Aorta (tissue), 5 donors: Measurements from ENCODE around the gene PPIE. TPM values are rescaled to one million over a fixed set of nuclear protein-coding genes. Genes with fewer than 3 reads are reported as not detected.
"Not testable (repeated sequence)": the region's sequence is repeated elsewhere in the genome, so short reads cannot be mapped to it uniquely, and the experiment has no call there.

ENCODE experiments used
- ATAC-seq: fragments of 200-7000 bp; cut with Tn5 transposase; one replicate; pipeline ENCODE4 v1.9.1; 2022; ENCODE audit warnings: moderate library complexity; ENCODE audit not compliant: low FRiP score
- DNase-seq, 2 donors: peaks; one replicate each; pipeline ENCODE4 v3.0.0-alpha.2; 2020
- H3K27ac ChIP-seq, 2 donors: one replicate each; pipeline ENCODE4 v1.5.1; 2013; ENCODE audit warnings: low read length in 2 of 2, mild to moderate bottlenecking in 2 of 2, moderate library complexity in 2 of 2, control low read depth in 1 of 2, inconsistent platforms in 1 of 2, low read depth in 1 of 2
- H3K27me3 ChIP-seq, 2 donors: one replicate each; pipeline ENCODE4 v1.6.1; 2013; ENCODE audit warnings: control low read depth in 1 of 2, low read length in 1 of 2, mild to moderate bottlenecking in 1 of 2, moderate library complexity in 1 of 2; ENCODE audit not compliant: insufficient read depth in 2 of 2, control insufficient read depth in 1 of 2
- H3K36me3 ChIP-seq, 2 donors: one replicate each; pipeline ENCODE4 v1.6.1; 2013; ENCODE audit warnings: control low read depth in 1 of 2, low read length in 1 of 2, mild to moderate bottlenecking in 1 of 2; ENCODE audit not compliant: insufficient read depth in 2 of 2, control insufficient read depth in 1 of 2
- H3K4me1 ChIP-seq, 2 donors: one replicate each; pipeline ENCODE4 v1.6.1; 2013; ENCODE audit warnings: low read length in 2 of 2, control low read depth in 1 of 2, mild to moderate bottlenecking in 1 of 2, moderate library complexity in 1 of 2; ENCODE audit not compliant: insufficient read depth in 2 of 2, control insufficient read depth in 1 of 2
- H3K4me3 ChIP-seq, 2 donors: one replicate each; pipeline ENCODE4 v1.5.1; 2013; ENCODE audit warnings: low read length in 2 of 2, control low read depth in 1 of 2, mild to moderate bottlenecking in 1 of 2
- H3K9me3 ChIP-seq: one replicate; pipeline ENCODE4 v1.6.1; 2013; ENCODE audit warnings: mild to moderate bottlenecking, low read length; ENCODE audit not compliant: control insufficient read depth
- WGBS, 2 donors: extraction: QIAGEN DNeasy Blood & Tissue Kit; methylation state at CpG; one replicate each; pipeline ENCODE4 v1.1.7; 2013; 5-methylcytosine and 5-hydroxymethylcytosine counted together
- intact Hi-C, 2 donors: fragments of 100-400 bp; cut with DNase I; formaldehyde crosslinking; loops; one replicate each; pipeline versions ENCODE4 v1.14.2 to v1.15.0; 2022
- polyA plus RNA-seq, 2 donors: library from polyadenylated mRNA; stranded (reverse); fragments of 200-250 nt; gene quantifications; one replicate each; pipeline ENCODE4 v1.2.3, GENCODE V29; 2013
- total RNA-seq, 2 donors: library from RNA; stranded (reverse); fragmentation: NEBNext Ultra II Directional; extraction: Animal tissue kit (Norgen Biotek cat#: 25700); gene quantifications; one replicate each; pipeline ENCODE4 v1.2.1, GENCODE V29; 2021
- donor health status: healthy with polysubstance abuse.
- donor health status: Bipolar disorder and iron deficiency.
- donor health status: DM: no; HTN: no; CAD: no.
- donor health status: DM: no; HTN: no; CAD: no.
- donor health status: DM: yes; HTN: yes; CAD: no.

The PPIE gene
- total and polyA plus RNA-seq, 4 donors, result 34.4 to 60.2 (median 42.6) TPM

GRCh38 chr1:39798859-39799769, 60.4 kb downstream of the PPIE start:
- H3K9me3 ChIP-seq, intact Hi-C loops, H3K27ac ChIP-seq, H3K4me3 ChIP-seq, H3K27me3 ChIP-seq, H3K4me1 ChIP-seq, H3K36me3 ChIP-seq: not testable (repeated sequence)
- DNase-seq, result peak; percentile 86 to 89
- WGBS, 2 donors, result 49 to 54% methylated on average over 22 to 23 of the region's 26 CpGs
- peak; percentile 50 for ATAC-seq

GRCh38 chr1:39799770-39800470, 61.2 kb downstream of the PPIE start:
- intact Hi-C loops, result no loop called here
- ATAC-seq, result peak; percentile 67
- Histone ChIP-seq H3K4me3 (no peak overlapping the region), H3K27ac (no peak overlapping the region), H3K27me3 (no peaks in the 10 kb centered on the region), H3K9me3 (no peaks in the 10 kb centered on the region), H3K36me3 (no peaks in the 10 kb centered on the region), H3K4me1 (no peaks in the 10 kb centered on the region)
- WGBS, 2 donors, result 3 to 4% methylated on average over 8 of the region's 8 CpGs
- DNase-seq, result peak; percentile 70 to 88

- no peak for ATAC-seq
- Histone ChIP-seq H3K36me3 (no peaks in the 10 kb centered on the region), H3K4me1 (no peaks in the 10 kb centered on the region), H3K27me3 (no peaks in the 10 kb centered on the region), H3K9me3 (no peaks in the 10 kb centered on the region), H3K27ac (no peak overlapping the region), H3K4me3 (no peak overlapping the region)
- 86% methylated on average over 3 of the region's 3 CpGs for WGBS, 2 donors
- DNase-seq, result peak in 1 of 2 donors; percentile 32
- intact Hi-C loops, result no loop called here
Observed at GRCh38 chr1:39800471-39800835, 61.8 kb downstream of the PPIE start.

- H3K4me3 ChIP-seq, result no peak overlapping the region
- H3K36me3 ChIP-seq, result no peaks in the 10 kb centered on the region
- 87 to 89% methylated on average over 14 of the region's 14 CpGs for WGBS, 2 donors
- DNase-seq, result peak in 1 of 2 donors; percentile 50
- no peak for ATAC-seq
- intact Hi-C loops, result no loop called here
- no peaks in the 10 kb centered on the region for H3K27me3 ChIP-seq
- no peaks in the 10 kb centered on the region for H3K4me1 ChIP-seq
- no peak overlapping the region for H3K27ac ChIP-seq
- no peaks in the 10 kb centered on the region for H3K9me3 ChIP-seq
Observed at GRCh38 chr1:39802496-39803260, 64.0 kb downstream of the PPIE start.

- Histone ChIP-seq H3K4me1 (no peaks in the 10 kb centered on the region), H3K27me3 (no peaks in the 10 kb centered on the region), H3K4me3 (no peak overlapping the region), H3K36me3 (no peaks in the 10 kb centered on the region), H3K9me3 (no peaks in the 10 kb centered on the region), H3K27ac (no peak overlapping the region)
- 93 to 96% methylated on average over 2 of the region's 2 CpGs for WGBS, 2 donors
- no peak for DNase-seq
- no peak for ATAC-seq
- intact Hi-C loops, result no loop called here
Observed at GRCh38 chr1:39805385-39805784, 66.7 kb downstream of the PPIE start.

- ATAC-seq (no peak), DNase-seq (no peak)
- H3K4me1 ChIP-seq, result no peaks in the 10 kb centered on the region
- H3K4me3 ChIP-seq, result no peak overlapping the region
- intact Hi-C loops, result no loop called here
- no peaks in the 10 kb centered on the region for H3K9me3 ChIP-seq
- no peaks in the 10 kb centered on the region for H3K27me3 ChIP-seq
- no peak overlapping the region for H3K27ac ChIP-seq
- WGBS, 2 donors, result 70 to 82% methylated on average over 6 of the region's 8 CpGs
- H3K36me3 ChIP-seq, result no peaks in the 10 kb centered on the region
Observed at GRCh38 chr1:39808784-39809517, 70.3 kb downstream of the PPIE start.

GRCh38 chr1:39812913-39813312, 74.2 kb downstream of the PPIE start:
- Histone ChIP-seq H3K9me3 (no peaks in the 10 kb centered on the region), H3K27me3 (no peaks in the 10 kb centered on the region), H3K27ac (no peak overlapping the region), H3K36me3 (no peaks in the 10 kb centered on the region), H3K4me3 (no peak overlapping the region), H3K4me1 (no peaks in the 10 kb centered on the region)
- no peak for ATAC-seq
- intact Hi-C loops, result no loop called here
- WGBS, 2 donors, result 78 to 89% methylated on average over 3 of the region's 3 CpGs
- no peak for DNase-seq
